ENCODE results near the gene NR2F1-AS1. TPM values are rescaled to one million over a fixed set of nuclear protein-coding genes. Genes with fewer than 3 reads are reported as not detected.

Gene NR2F1-AS1
- total RNA-seq, 1 experiment from 2014 or later, result not detected

DNA sequence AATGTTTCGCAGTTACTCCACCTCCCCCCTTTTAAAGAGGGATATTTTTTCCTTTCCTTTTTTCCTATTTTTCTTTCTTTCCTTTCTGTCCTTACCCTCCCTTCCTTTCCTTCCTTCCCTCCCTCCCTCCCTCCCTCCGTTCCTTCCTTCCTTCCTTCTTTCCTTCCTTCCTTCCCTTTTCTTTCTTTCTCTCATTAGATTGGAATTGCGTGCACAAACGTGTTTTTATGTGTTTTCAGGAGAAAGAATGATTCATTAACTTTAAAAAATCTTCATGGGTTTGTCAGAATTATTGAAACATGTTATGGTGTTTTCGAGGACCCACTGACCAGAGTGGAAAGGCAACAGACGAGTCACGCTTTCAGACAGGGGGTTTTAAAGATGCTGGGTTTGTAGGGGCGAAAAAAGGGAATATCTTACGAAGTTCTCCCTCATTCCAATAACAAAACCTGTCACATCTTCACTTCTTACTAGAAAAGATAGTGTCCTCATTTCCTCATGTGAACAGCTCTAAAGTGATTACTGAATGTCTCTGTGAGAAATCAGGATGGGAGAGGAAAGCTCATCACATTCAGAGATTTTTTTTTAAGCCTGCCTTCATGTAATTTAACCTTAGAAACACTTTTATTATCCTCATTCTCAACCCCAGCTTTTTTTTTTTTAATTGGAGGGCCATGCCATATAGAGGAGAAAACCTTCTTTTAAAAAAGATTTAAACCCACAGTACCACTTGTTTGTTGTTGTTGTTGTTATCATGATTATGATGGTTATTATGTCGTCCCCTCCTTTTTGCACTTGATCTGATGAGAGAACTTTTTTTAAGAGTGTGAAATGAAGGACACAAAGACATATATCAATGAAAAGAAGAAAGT lies 23.9 kb upstream of the NR2F1-AS1 start:
- intact Hi-C loops (cut with micrococcal nuclease; ENCODE audit: unreplicated experiment), result no loop called here
- Histone ChIP-seq H3K4me1 (no peaks in the 10 kb centered on the region), H3K4me3 (ENCODE audit: low read depth, low read length) (no peak overlapping the region), H3K27me3 (replicated peaks; ENCODE audit: control insufficient read depth, insufficient read depth, low read length) (no peaks in the 10 kb centered on the region), H3K36me3 (ENCODE audit: control insufficient read depth, insufficient read depth, low read length) (no peaks in the 10 kb centered on the region), H3K9me3 (no peaks in the 10 kb centered on the region)
- TF ChIP-seq CTCF (IDR thresholded peaks at IDR 0.05; ENCODE audit: insufficient read depth in 1 of 2, low read depth in 1 of 2, low read length in 1 of 2, severe bottlenecking in 1 of 2, unreplicated experiment in 1 of 2), result no peak
- no peaks in the 10 kb centered on the region for H3K36me3 Mint-ChIP-seq (ENCODE audit: insufficient read depth, unreplicated experiment)
- H3K27me3 Mint-ChIP-seq (ENCODE audit: insufficient read depth, unreplicated experiment), result peaks cover 5% of the 10 kb centered on the region
- no TSS peak for BruUV-seq (replicated peaks)
- H3K9me3 Mint-ChIP-seq (ENCODE audit: unreplicated experiment), result no peaks in the 10 kb centered on the region
- H3K4me3 Mint-ChIP-seq (ENCODE audit: unreplicated experiment), result no peak overlapping the region
- ChIA-PET POLR2A (no interaction called here), CTCF (no interaction called here)
- H3K27ac Mint-ChIP-seq (ENCODE audit: unreplicated experiment), result no peak overlapping the region
- H3K4me1 Mint-ChIP-seq (ENCODE audit: low read depth, unreplicated experiment), result no peaks in the 10 kb centered on the region
- no peak for DNase-seq

DNA sequence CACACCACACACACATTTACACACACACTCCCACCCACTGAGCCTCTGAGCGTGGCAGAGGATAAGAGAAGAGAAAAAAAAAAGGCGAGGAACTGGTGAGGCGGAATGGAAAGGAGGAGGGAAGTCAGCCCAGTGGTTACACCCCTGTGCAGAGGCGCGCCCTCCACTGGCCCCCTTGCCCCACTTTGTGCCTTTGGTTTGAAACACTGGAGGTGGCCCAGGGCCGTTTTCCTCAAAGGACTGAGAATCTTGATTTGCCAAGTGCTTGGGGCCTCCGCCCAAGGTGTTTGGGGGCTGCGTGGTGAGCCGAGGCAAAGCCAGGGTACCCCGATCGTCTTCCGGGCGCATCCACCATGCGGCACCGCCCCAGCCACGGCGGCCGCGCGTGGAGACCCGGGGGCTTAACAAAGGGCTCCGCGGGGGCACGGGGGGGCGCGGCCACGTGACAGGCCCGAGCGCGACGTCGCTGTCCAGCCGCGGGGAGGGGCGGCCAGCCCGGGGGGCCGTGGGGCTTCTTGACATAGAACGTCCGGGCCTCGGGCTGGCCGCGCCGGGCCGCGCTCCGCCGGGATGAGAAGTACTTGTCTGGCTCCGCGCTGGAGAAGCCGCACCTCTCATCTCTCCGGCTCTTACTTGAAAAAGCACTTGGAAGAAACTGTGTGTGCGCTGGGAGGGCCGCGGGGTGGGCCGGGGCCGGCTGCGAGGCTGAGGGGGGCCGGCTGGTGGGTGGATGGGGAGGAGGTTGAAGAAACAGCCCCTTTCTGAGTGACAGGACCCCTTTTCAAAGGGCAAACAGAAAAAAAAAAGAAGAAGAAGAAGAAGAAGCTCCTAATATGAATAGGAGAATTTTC lies 23.0 kb upstream of the NR2F1-AS1 start:
- Histone ChIP-seq H3K4me3 (ENCODE audit: low read depth, low read length) (no peak overlapping the region), H3K27me3 (replicated peaks; ENCODE audit: control insufficient read depth, insufficient read depth, low read length) (no peaks in the 10 kb centered on the region), H3K9me3 (no peaks in the 10 kb centered on the region), H3K36me3 (ENCODE audit: control insufficient read depth, insufficient read depth, low read length) (no peaks in the 10 kb centered on the region), H3K4me1 (no peaks in the 10 kb centered on the region)
- Mint-ChIP-seq H3K27me3 (ENCODE audit: insufficient read depth, unreplicated experiment) (peaks cover 3% of the 10 kb centered on the region), H3K27ac (ENCODE audit: unreplicated experiment) (no peak overlapping the region), H3K36me3 (ENCODE audit: insufficient read depth, unreplicated experiment) (no peaks in the 10 kb centered on the region), H3K9me3 (ENCODE audit: unreplicated experiment) (no peaks in the 10 kb centered on the region), H3K4me3 (ENCODE audit: unreplicated experiment) (no peak overlapping the region), H3K4me1 (ENCODE audit: low read depth, unreplicated experiment) (no peaks in the 10 kb centered on the region)
- ChIA-PET POLR2A (no interaction called here), CTCF (no interaction called here)
- BruUV-seq (replicated peaks), result no TSS peak
- intact Hi-C loops (cut with micrococcal nuclease; ENCODE audit: unreplicated experiment), result no loop called here
- DNase-seq, result no peak
- TF ChIP-seq CTCF (IDR thresholded peaks at IDR 0.05; ENCODE audit: insufficient read depth in 1 of 2, low read depth in 1 of 2, low read length in 1 of 2, severe bottlenecking in 1 of 2, unreplicated experiment in 1 of 2), result no peak

DNA sequence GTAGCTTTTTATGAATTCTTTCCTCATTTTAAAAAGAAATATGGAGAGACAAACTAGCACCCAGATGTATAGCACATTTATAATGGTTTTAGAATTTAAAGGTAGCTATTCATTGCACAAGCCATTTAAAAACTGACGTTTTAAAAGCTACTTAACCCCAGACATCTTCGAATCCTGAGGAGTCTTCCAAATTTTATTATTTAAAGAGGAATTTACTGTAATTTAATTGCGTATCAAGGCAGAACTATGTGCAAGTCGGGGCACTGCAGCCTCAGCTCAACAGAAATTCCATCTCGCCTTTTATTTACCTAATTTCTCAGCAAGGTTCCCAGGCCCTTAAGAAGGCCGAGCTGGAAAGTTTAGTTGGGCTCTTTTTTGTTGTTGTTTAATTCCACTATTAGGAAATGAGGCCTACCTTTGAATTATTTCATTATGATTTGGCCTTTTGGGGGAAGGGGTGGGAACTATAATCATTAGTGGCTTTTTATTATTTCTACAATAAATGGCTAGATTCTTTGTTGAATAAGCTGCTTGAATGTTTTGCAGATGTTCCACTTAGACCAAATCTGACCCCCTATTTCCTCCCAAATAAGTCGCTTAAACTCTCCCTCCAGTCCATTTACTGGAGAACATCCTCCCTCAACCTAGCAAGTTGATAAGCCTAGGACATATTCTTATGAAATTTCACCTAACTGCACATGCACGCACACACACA lies 22.2 kb upstream of the NR2F1-AS1 start:
- peaks cover 3% of the 10 kb centered on the region for H3K27me3 Mint-ChIP-seq (ENCODE audit: insufficient read depth, unreplicated experiment)
- no TSS peak for BruUV-seq (replicated peaks)
- H3K4me1 Mint-ChIP-seq (ENCODE audit: low read depth, unreplicated experiment), result no peaks in the 10 kb centered on the region
- intact Hi-C loops (cut with micrococcal nuclease; ENCODE audit: unreplicated experiment), result no loop called here
- CTCF ChIA-PET, result no interaction called here
- Histone ChIP-seq H3K9me3 (no peaks in the 10 kb centered on the region), H3K36me3 (ENCODE audit: control insufficient read depth, insufficient read depth, low read length) (no peaks in the 10 kb centered on the region), H3K4me1 (no peaks in the 10 kb centered on the region), H3K4me3 (ENCODE audit: low read depth, low read length) (no peak overlapping the region), H3K27me3 (replicated peaks; ENCODE audit: control insufficient read depth, insufficient read depth, low read length) (no peaks in the 10 kb centered on the region)
- no peak for TF ChIP-seq CTCF (IDR thresholded peaks at IDR 0.05; ENCODE audit: insufficient read depth in 1 of 2, low read depth in 1 of 2, low read length in 1 of 2, severe bottlenecking in 1 of 2, unreplicated experiment in 1 of 2)
- H3K4me3 Mint-ChIP-seq (ENCODE audit: unreplicated experiment), result no peak overlapping the region
- H3K36me3 Mint-ChIP-seq (ENCODE audit: insufficient read depth, unreplicated experiment), result no peaks in the 10 kb centered on the region
- H3K9me3 Mint-ChIP-seq (ENCODE audit: unreplicated experiment), result no peaks in the 10 kb centered on the region
- H3K27ac Mint-ChIP-seq (ENCODE audit: unreplicated experiment), result no peak overlapping the region
- POLR2A ChIA-PET, result no interaction called here
- no peak for DNase-seq

All from Caco-2 (cell line).